ENCODE data around the gene ADSL.

The ADSL gene

DNA sequence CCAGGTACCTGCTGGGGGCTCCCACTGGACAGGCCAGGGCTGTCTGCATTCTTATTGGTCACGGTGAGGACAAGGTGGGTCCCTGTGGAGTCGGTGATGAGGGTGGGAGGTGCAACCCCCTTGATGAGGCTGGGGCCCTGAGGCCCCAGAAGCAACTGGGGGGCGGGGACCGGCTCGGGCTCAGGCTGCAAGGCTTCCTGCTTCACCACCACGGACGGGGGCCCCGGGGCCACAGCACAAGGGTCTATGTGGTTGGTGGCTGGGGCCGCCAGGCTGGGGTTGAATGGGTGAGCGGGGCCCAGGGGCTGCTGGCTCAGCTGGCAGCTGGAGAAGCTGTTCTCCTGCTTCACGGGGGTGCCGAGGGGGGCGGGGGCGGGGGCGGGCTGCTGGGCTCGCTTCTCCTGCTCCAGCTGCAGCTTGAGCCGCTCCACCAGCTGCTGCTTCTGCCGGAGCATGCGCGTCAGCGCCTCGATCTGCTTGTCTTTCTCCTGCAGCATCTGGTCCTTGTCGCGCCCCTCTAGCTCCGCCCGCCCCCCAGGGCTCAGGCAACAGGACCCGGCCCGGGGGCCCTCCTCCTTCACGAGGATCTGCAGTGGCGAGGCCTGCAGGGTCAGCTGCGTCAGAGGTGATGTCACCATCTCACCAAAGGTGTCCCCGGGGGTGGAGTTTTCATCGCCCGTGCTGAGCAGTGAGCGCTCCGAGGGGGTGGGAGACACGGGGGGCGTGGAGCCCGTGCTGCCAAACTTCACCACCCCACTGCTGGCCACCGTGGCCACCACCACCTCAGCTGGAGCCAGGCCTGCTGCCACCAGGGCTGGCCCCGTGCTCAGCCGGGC is 72.3 kb downstream of the ADSL start:
- DNase-seq (ENCODE audit: low spot score), result no peak

- DNase-seq (ENCODE audit: low spot score), result no peak
These were observed 73.4 kb downstream of the ADSL start for GRCh38 chr22:40419718-40420117.

GRCh38 chr22:40420341-40421081 is 74.2 kb downstream of the ADSL start:
- DNase-seq (ENCODE audit: low spot score), result no peak

DNA sequence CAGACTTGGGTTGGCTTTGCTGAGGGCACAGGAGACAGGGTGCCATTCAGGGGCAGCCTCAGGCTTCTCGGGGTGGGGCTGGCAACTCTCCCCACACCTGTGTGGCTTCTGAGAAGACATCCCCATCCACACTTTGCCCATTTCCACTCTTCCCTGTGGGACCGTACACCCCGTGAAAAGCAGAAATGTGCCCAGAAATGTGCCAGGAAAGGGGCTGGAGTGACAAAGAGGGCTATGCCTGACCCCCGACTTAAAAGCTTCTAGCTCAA is 74.7 kb downstream of the ADSL start:
- no peak for DNase-seq (ENCODE audit: low spot score)

DNA sequence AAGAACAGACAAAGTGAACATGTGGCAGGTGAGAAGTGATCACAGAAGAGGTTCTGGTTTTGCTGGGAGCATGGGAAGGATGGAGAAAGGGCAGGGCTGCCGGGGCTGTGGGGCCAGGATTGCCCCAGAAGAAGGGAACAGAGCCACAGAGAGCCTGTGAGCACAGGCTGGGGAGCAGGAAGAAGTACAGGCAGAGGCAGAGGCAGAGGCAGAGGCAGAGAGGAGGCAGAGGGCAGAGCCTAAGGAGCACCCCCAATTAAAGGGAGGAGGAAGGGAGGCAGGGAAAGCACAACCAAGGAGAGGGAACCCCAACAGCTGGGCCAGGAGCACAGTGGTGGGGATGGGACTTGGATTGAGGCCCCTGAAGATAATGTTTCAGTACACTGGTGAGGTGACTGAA is 75.6 kb downstream of the ADSL start:
- no peak for DNase-seq (ENCODE audit: low spot score)

DNA sequence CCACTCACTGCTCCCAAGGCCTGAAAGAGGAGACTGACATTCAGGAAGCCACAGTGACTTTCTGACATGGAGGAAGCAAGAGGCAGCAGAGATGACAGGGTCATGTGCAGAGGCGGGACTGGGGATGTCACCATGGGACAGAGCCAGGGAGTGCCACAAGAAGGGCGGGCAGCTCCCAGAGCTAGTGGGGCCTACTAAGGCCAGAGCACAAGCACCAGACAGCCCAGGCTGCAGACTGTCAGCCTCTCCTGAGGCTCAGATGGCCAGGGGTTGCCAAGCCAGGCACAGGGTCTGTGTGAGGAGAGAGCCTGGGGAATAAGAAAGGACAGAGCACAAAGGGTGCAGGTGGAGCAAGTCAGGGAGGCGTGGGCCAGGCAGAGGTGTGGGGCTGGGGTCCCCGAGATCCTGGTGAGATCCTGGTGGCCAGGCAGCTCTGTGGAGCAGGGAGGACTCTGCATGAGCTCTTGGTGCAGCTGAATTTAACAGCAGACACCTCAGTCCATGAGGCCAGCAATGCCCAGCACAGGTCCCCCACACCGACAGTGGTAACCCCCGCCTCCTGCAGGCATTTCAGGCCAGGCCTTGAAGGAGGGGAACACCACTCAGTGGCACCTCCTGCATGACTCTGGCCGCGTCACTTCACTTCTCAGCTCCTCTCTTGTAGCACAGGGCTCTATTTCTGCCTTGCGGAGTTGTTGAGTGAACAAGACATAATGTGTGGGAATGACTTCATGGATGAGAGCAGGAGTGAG is 76.4 kb downstream of the ADSL start:
- DNase-seq (ENCODE audit: low spot score), result no peak

- DNase-seq (ENCODE audit: low spot score), result no peak
These were observed 77.0 kb downstream of the ADSL start for GRCh38 chr22:40423310-40423688.

- DNase-seq (ENCODE audit: low spot score), result no peak
These were observed 77.8 kb downstream of the ADSL start for GRCh38 chr22:40423882-40424640.

GRCh38 chr22:40425082-40425481 is 78.8 kb downstream of the ADSL start:
- no peak for DNase-seq (ENCODE audit: low spot score)

- DNase-seq (ENCODE audit: low spot score), result no peak
These were observed 80.5 kb downstream of the ADSL start for GRCh38 chr22:40426594-40427333.

- DNase-seq (ENCODE audit: low spot score), result no peak
These were observed 82.5 kb downstream of the ADSL start for GRCh38 chr22:40428796-40429195.

GRCh38 chr22:40429481-40429880 is 83.2 kb downstream of the ADSL start:
- no peak for DNase-seq (ENCODE audit: low spot score)

GRCh38 chr22:40430991-40431390 is 84.7 kb downstream of the ADSL start:
- DNase-seq (ENCODE audit: low spot score), result no peak

GRCh38 chr22:40432157-40432556 is 85.9 kb downstream of the ADSL start:
- no peak for DNase-seq (ENCODE audit: low spot score)

DNA sequence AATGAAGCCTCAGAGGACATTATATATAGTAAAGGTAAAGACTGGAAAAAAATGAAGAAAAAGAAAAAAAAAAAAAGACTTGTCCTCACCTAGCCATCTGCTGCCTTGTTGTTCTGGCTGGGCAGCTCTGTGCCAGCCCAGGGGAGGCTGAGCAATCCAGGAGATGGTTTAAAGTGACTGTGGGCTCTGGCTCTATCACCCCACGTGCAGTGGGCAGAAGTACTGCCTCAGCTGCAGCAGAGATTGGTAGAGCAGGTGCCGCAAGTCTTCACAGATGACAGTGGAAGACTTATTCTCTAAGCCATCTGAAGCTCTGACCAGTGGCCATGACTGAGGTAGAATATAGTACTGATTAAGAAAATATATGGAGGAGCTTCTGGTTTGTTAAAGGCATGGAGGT is 86.3 kb downstream of the ADSL start:
- no peak for DNase-seq (ENCODE audit: low spot score)

- DNase-seq (ENCODE audit: low spot score), result no peak
These were observed 87.3 kb downstream of the ADSL start for GRCh38 chr22:40433416-40434090.

DNA sequence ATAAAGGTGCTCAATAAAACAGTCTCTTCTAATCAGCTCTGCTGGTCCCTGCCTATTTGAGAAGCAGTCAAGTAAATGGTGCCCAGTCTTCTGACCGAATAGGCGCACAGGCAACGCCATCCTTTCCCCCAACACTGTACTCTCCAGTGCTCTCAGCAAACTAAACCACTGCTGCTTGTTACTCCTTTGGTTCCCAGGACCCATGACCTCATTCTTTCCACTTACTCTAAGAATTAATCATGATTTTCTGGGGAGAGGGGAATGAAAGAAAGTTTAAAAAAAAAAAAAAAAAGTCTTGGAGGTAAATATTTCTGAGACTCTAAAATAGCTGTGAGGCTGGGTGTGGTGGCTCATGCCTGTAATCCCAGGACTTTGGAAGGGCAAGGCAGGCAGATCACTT is 87.8 kb downstream of the ADSL start:
- no peak for DNase-seq (ENCODE audit: low spot score)

DNA sequence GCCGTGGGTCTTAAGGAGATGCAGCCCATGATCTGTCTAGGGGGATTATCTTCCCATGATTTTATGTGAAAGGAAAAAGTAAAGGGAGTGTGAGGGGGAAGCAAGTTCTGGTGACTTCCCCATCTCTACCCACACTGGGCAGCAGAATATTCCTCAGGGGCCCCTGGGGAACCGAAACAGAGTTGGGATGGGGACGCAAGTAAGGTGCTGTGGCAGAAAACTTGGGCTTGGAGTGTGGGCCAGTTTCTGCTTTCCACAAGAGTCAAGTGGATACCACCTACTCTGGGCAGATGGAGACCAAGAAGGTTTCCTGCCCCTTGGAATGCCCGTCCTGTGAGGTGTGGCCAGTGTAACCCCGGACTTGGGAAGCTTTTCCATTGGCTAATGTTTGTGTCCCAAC is 88.4 kb downstream of the ADSL start:
- no peak for DNase-seq (ENCODE audit: low spot score)

GRCh38 chr22:40436505-40437431 is 90.5 kb downstream of the ADSL start:
- no peak for DNase-seq (ENCODE audit: low spot score)

Data from left forelimb (tissue), 1 donor.